22Rv1 (cell line): ENCODE data around the gene HMCES.
A peak's percentile ranks its signal among the peaks of the same experiment; 100 is the strongest.

ENCODE experiments used
- H3K27ac ChIP-seq: fragments of 450-650 bp; 2 replicates; pipeline ENCODE4 v1.5.1; 2017
- ZFX ChIP-seq: fragments of 450-650 bp; IDR thresholded peaks from 2 replicates; pipeline ENCODE4 v1.6.1; 2017; ENCODE audit warnings: antibody characterized with exemption, borderline replicate concordance
- TF ChIP-seq, protein P1 (sequence below): fragments of 450-650 bp; IDR thresholded peaks from 2 replicates; pipeline ENCODE4 v1.5.1; 2017; ENCODE audit warnings: mild to moderate bottlenecking

The HMCES gene

DNA sequence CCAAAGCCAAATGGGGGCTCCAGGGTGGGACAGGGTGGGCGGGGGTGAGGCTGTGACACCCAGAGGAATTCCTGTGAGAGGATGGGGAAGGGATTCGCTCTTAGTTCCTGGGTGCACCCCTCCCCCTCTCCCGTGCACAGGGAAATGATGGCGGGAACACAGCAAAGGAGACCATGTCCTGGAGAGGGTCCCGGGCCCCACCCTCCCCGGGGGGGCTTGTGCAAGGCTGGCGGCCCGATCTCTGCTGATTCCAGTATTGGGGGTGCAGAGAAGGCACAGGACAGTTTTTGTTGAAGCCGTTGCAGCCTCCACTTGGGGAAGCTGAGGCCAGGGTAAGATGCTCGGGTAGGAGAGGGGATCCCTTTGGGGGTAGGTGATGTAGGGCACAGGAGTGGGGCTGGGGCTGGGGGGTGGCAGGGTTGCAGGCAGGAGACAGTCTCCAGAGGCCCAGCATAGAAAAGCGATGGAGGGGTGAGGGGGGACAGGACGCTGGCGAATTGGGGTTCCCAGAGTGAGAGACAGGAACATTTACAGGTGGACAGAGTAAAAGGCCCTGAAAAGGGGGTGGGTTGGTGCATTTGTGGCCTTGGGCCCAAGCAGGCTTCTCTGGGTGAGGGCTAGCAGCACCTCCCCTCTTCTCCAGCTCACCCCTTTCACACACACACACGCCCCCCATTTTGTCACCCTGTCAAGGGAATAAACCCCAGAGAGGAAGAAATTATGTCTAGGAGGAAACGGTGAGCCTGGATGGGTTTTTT is 38.5 kb downstream of the HMCES start:
- H3K27ac ChIP-seq, result peak overlapping the region; percentile 95; the same call in 1 of the 2 replicates
- TF ChIP-seq ZFX, result no peak
- TF ChIP-seq, protein P1, sequence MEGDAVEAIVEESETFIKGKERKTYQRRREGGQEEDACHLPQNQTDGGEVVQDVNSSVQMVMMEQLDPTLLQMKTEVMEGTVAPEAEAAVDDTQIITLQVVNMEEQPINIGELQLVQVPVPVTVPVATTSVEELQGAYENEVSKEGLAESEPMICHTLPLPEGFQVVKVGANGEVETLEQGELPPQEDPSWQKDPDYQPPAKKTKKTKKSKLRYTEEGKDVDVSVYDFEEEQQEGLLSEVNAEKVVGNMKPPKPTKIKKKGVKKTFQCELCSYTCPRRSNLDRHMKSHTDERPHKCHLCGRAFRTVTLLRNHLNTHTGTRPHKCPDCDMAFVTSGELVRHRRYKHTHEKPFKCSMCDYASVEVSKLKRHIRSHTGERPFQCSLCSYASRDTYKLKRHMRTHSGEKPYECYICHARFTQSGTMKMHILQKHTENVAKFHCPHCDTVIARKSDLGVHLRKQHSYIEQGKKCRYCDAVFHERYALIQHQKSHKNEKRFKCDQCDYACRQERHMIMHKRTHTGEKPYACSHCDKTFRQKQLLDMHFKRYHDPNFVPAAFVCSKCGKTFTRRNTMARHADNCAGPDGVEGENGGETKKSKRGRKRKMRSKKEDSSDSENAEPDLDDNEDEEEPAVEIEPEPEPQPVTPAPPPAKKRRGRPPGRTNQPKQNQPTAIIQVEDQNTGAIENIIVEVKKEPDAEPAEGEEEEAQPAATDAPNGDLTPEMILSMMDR, result no peak

DNA sequence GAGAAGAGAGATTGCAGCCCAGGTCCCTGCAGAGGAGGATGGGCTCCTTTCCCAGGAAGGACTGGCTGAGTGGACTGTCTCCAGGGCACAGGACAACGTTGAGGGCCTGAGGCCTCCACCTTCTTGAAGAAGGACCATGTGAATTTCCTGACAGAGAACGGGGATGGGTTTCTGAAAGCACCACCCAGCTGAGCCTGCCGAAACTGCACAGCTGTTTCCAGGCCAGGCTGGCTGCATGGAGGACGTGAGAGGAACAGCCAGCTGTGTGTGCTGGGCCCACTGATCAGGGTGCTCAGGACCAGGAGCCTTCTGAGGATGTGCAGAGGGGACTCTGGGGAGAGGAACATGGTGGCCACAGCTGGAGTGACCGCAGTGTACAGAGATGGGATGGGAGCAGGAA is 39.2 kb downstream of the HMCES start:
- TF ChIP-seq, protein P1, result no peak
- no peak for TF ChIP-seq ZFX
- no peak overlapping the region for H3K27ac ChIP-seq

DNA sequence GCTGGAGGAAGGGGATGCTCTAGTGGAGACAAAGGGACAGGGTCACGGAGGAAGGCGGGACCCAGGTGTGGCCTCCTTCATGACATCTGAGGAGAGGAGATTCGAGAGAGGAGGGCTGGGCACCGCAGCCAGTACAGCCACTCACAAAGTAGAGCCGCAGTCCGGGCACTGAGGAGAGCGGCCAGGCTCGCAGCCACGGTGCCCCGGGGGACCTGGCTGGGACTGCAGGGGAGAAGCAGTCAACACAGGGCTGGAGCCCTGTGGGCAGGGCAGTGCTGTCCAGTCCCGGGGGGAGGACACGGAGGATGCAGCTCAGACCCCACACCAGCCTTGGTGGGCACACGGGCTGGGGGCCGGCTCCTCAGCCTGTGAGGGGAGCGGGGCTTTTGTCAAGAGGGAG is 40.3 kb downstream of the HMCES start:
- no peak overlapping the region for H3K27ac ChIP-seq
- TF ChIP-seq ZFX, result no peak
- TF ChIP-seq, protein P1, result no peak

DNA sequence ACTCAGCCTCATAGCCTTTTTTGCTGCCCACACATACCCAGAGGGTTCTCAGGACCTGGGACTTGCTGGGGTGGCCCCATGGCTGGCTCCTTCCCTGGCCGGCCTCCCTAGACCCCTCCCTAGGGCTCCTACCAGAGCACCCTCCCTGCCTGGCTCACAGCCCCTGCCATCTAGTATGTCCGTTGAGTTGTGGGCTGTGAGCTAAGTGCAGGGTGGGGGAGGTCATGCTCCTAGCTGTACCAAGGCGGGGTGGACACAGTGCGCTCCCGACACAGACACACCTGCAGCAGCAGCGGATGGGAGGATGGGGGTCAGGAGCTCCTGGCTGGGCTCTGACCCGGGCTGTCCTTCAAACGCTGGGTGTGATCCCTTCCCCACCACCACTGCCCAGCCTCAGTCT is 41.6 kb downstream of the HMCES start:
- no peak for TF ChIP-seq ZFX
- TF ChIP-seq, protein P1, result no peak
- no peak overlapping the region for H3K27ac ChIP-seq

DNA sequence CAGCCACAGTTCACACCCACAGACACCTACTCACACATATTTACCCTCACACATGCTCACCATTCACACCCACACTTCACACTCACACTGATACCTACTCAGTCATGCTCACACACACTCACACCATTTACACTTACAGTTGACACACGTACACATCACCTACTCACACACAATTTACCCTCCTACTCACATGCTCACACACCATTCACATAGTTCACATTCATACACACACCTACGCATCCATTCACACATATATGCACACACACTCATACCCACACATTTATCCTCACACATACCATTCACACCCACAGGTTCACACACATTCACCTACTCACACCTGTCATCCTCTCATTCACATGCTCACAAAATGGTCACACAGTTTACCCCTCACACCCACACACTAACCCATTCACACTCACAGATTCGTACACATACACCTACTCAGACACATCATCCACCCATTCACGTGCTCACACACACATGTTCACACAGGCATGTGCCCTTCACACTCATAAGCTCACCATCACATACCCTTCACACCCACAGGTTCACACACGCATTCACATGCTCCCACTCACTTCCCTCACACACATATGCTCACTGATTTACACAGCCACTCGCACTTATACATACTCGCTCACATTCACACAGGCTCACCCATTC is 42.3 kb downstream of the HMCES start:
- no peak overlapping the region for H3K27ac ChIP-seq
- TF ChIP-seq, protein P1, result no peak
- no peak for TF ChIP-seq ZFX

DNA sequence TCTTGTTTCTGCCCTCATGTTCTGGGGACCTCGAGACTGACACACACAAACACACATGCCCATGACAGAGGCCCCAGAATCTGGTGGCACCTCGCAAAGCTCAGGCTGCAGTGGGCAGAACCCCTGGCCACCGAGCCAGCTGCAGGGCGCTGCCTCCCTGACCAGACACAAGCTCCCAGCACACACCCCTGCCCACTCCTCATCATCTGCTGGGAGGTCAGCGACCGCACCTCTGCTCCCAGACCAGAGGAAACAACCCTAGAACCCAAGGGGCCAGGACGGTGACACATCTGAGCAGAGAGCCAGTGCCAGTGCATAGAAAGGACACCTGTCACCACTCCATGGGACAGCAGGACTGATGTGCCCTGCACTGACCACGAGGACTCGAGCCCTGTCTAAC is 43.2 kb downstream of the HMCES start:
- TF ChIP-seq ZFX, result no peak
- TF ChIP-seq, protein P1, result no peak
- H3K27ac ChIP-seq, result no peak overlapping the region

DNA sequence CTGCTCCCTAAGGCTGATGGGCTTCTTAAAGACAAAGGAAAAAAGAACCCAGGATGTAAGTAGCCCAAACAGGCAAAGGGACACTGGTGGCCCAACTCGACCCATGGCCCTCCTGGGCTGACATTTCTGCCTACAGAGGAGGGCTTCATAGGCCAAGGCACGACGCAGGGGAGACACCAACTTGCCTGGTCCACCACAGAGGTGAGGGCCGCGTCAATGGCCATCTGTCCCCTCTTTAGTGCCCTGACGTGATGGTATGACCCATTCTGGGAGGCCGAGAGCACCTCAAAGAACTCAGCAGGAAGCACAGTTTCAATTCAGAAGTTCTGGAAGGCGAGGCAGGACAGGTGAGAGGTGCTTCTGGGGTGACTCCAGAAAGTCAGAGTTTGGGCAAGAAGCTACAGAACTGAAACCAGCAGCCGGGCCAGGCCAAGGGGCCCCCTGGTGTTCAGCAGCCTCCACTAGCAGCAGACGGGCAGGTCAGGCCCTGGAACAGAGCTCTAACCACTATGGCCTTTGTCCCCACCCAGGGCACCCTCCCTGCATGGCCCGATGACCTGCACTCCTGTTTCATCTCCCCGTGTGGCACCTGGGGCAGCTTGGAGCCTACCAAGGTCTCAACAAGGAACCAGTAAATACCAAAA is 45.1 kb downstream of the HMCES start:
- H3K27ac ChIP-seq, result no peak overlapping the region
- TF ChIP-seq, protein P1, result no peak
- no peak for TF ChIP-seq ZFX
